SK-N-SH (cell line): ENCODE results near the gene SENP5.

Experiments
- EP300 ChIP-seq, 2 experiments: IDR thresholded peaks; 2 replicates each; pipeline versions ENCODE4 v1.4.0 to v1.6.1; 2012; ENCODE audit warnings: borderline replicate concordance in 1 of 2, low read depth in 1 of 2, low read length in 1 of 2
- GABPA ChIP-seq: IDR thresholded peaks from 2 replicates; pipeline ENCODE4 v1.4.0; 2012; ENCODE audit warnings: low read depth, mild to moderate bottlenecking
- NFIC ChIP-seq: IDR thresholded peaks from 2 replicates; pipeline ENCODE4 v1.4.0; 2012; ENCODE audit warnings: borderline replicate concordance
- TCF12 ChIP-seq: IDR thresholded peaks from 2 replicates; pipeline ENCODE4 v1.4.0; 2012
- TEAD4 ChIP-seq: IDR thresholded peaks from 2 replicates; pipeline ENCODE4 v1.4.0; 2012; ENCODE audit warnings: mild to moderate bottlenecking, borderline replicate concordance; ENCODE audit not compliant: insufficient read depth
- YY1 ChIP-seq: IDR thresholded peaks from 2 replicates; pipeline ENCODE4 v1.4.0; 2012; ENCODE audit warnings: low read depth, mild to moderate bottlenecking
- TF ChIP-seq, protein P1 (sequence below): fragments of 200-600 bp; sonication (generic); IDR thresholded peaks from 2 replicates; pipeline ENCODE4 v1.6.1; 2017; ENCODE audit warnings: antibody characterized with exemption, mild to moderate bottlenecking, moderate library complexity
- TF ChIP-seq, protein P2 (sequence below): fragments of 150-350 bp; IDR thresholded peaks from 2 replicates; pipeline ENCODE4 v1.6.1; 2017; ENCODE audit warnings: antibody characterized with exemption, low read length, low read depth, borderline replicate concordance

DNA sequence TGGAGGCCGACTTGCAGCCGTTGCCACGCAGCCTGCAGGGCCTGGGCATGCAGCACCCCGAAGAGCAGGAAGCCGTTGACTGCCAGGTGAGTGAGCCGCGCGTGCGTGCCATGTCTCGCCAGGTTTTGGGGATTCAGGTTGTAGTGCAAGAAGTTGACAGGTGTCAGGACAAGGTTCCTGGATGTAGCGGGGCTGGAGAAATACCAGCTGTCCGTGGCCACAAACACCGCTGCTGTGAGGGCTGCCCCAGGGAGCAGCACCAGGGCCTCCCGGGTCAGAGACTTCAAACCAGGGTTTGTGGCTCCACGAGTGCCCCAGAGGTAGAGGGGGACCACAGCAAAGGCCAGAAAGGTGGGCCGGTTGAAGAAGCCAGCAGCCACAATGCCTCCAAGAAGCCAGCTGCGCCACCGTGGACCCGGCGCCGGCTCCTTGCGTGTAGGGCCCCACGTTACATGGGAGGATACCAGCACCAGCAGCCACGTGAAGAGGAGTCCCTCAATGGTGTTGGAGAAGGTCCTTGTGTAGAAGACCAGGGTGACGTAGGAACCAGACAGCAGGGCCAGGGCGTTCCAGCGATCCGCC is 80.2 kb downstream of the SENP5 start:
- TF ChIP-seq, protein P1, sequence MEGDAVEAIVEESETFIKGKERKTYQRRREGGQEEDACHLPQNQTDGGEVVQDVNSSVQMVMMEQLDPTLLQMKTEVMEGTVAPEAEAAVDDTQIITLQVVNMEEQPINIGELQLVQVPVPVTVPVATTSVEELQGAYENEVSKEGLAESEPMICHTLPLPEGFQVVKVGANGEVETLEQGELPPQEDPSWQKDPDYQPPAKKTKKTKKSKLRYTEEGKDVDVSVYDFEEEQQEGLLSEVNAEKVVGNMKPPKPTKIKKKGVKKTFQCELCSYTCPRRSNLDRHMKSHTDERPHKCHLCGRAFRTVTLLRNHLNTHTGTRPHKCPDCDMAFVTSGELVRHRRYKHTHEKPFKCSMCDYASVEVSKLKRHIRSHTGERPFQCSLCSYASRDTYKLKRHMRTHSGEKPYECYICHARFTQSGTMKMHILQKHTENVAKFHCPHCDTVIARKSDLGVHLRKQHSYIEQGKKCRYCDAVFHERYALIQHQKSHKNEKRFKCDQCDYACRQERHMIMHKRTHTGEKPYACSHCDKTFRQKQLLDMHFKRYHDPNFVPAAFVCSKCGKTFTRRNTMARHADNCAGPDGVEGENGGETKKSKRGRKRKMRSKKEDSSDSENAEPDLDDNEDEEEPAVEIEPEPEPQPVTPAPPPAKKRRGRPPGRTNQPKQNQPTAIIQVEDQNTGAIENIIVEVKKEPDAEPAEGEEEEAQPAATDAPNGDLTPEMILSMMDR: no peak
- TF ChIP-seq YY1 (no peak), TEAD4 (no peak), TCF12 (no peak), GABPA (no peak), NFIC (no peak), EP300 (IDR thresholded peaks at IDR 0.05; ENCODE audit: borderline replicate concordance in 1 of 2, low read depth in 1 of 2, low read length in 1 of 2) (no peak)
- TF ChIP-seq, protein P2, sequence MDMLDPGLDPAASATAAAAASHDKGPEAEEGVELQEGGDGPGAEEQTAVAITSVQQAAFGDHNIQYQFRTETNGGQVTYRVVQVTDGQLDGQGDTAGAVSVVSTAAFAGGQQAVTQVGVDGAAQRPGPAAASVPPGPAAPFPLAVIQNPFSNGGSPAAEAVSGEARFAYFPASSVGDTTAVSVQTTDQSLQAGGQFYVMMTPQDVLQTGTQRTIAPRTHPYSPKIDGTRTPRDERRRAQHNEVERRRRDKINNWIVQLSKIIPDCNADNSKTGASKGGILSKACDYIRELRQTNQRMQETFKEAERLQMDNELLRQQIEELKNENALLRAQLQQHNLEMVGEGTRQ: no peak
